Colonic mucosa (tissue), 4 donors: Measurements from ENCODE around the gene VRK1. TPM values are rescaled to one million over a fixed set of nuclear protein-coding genes. Genes with fewer than 3 reads are reported as not detected.

ENCODE experiments used
- DNase-seq: peaks from one replicate; pipeline ENCODE4 v3.0.0-alpha.2; 2020
- H3K27ac ChIP-seq: fragments of 200-600 bp; one replicate; pipeline ENCODE4 v1.8.0; 2021
- H3K27me3 ChIP-seq: fragments of 200-600 bp; one replicate; pipeline ENCODE4 v1.8.0; 2021
- H3K36me3 ChIP-seq: fragments of 200-600 bp; one replicate; pipeline ENCODE4 v1.8.0; 2021
- H3K4me1 ChIP-seq: fragments of 200-600 bp; one replicate; pipeline ENCODE4 v1.8.0; 2021; ENCODE audit warnings: mild to moderate bottlenecking
- H3K4me3 ChIP-seq: fragments of 200-600 bp; one replicate; pipeline ENCODE4 v1.8.0; 2021
- H3K9ac ChIP-seq, 2 donors: one replicate each; pipeline ENCODE4 v1.7.0; 2013; ENCODE audit warnings: control low read depth in 2 of 2, low read depth in 2 of 2, low read length in 2 of 2
- H3K9me3 ChIP-seq: fragments of 200-600 bp; one replicate; pipeline ENCODE4 v1.8.0; 2021
- intact Hi-C: fragments of 100-400 bp; cut with DNase I; formaldehyde crosslinking; loops from one replicate; pipeline ENCODE4 v1.14.1; 2022
- total RNA-seq, 2 donors: library from RNA; stranded (reverse); fragmentation: NEBNext Ultra II Directional in 1 of 2; extraction: Animal tissue kit (Norgen Biotek cat#: 25700) in 1 of 2; gene quantifications; one replicate each; pipeline ENCODE4 v1.2.1, GENCODE V29; 2021
- TF ChIP-seq, protein P1 (sequence below): fragments of 200-600 bp; IDR thresholded peaks from one replicate; pipeline ENCODE4 v1.8.0; 2022; ENCODE audit warnings: antibody characterized with exemption, mild to moderate bottlenecking
- donor health status: healthy.
- donor health status: DM: no; HTN: no; CAD: no.
- donor health status: DM: no; HTN: no; CAD: no.

Gene VRK1
- total RNA-seq, 2 donors from 2014 or later, result 13.0 to 35.9 TPM

DNA sequence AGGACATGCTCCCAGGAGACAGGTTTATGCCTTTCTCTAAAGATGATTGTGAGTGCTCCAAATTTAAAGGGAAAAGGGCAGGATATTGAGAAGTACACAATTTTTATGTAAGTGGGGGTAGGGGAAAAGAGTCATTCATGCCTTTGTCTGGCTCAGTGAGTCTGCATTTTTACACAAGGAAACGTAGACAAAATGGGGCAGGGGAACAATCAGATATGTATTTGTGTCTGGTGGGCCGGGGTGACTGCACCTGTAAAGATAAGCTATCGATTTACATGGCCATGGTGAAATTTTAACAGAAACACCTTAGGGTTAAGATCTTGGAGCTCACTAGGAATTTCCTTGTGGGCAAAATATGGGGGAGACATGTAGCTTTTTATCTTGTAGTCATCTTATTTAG lies 123.6 kb downstream of the VRK1 start:
- Histone ChIP-seq H3K36me3 (no peaks in the 10 kb centered on the region), H3K27me3 (no peaks in the 10 kb centered on the region), H3K4me3 (no peak overlapping the region), H3K9ac (no peak overlapping the region), H3K4me1 (no peaks in the 10 kb centered on the region), H3K9me3 (no peaks in the 10 kb centered on the region), H3K27ac (no peak overlapping the region)
- TF ChIP-seq, protein P1, sequence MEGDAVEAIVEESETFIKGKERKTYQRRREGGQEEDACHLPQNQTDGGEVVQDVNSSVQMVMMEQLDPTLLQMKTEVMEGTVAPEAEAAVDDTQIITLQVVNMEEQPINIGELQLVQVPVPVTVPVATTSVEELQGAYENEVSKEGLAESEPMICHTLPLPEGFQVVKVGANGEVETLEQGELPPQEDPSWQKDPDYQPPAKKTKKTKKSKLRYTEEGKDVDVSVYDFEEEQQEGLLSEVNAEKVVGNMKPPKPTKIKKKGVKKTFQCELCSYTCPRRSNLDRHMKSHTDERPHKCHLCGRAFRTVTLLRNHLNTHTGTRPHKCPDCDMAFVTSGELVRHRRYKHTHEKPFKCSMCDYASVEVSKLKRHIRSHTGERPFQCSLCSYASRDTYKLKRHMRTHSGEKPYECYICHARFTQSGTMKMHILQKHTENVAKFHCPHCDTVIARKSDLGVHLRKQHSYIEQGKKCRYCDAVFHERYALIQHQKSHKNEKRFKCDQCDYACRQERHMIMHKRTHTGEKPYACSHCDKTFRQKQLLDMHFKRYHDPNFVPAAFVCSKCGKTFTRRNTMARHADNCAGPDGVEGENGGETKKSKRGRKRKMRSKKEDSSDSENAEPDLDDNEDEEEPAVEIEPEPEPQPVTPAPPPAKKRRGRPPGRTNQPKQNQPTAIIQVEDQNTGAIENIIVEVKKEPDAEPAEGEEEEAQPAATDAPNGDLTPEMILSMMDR, result no peak
- intact Hi-C loops, result no loop called here
- DNase-seq, result no peak

DNA sequence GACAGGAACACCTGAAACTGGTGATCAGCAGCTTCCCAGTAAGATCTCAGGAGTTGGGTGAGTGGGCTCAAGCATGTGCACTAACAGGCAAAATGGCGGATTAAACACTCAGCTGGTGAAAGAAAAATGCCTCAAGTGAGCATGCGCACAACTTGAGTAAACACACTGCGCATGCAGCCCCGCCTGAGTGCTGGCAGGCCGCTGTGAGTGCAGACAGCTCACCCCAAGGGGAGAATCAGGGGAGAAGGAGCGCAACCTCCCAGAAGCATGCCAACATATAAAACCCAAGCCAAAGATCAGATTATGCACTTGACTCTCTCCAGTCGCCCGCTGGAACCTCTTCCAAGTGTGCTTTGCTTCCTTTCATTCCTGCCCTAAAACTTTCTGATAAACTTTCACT lies 125.8 kb downstream of the VRK1 start:
- H3K4me1 ChIP-seq, result no peaks in the 10 kb centered on the region
- TF ChIP-seq, protein P1, result no peak
- no peak overlapping the region for H3K4me3 ChIP-seq
- no peak overlapping the region for H3K27ac ChIP-seq
- no peak for DNase-seq
- no peaks in the 10 kb centered on the region for H3K36me3 ChIP-seq
- H3K27me3 ChIP-seq, result no peaks in the 10 kb centered on the region
- H3K9ac ChIP-seq, result no peak overlapping the region
- H3K9me3 ChIP-seq, result no peaks in the 10 kb centered on the region
- intact Hi-C loops, result no loop called here

DNA sequence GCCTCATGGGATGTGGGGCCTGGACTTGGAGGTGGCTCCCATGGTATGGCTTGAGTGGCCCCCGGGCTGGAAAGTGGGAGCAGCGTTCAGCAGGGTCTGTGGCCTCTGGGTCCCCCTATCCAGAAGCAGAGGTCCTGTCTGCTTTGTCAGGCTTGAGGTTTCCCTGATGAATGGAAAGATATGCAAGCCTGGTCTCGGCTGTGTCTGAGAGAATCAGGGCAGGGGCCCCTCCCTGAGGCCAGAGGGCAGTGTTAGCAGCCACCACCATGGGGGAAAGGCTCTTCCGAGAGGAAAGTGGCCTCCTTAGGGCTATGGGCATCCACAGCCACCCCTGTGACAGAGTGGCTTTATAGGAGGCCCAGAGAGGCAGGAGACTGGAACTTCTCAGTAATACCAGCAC lies 128.2 kb downstream of the VRK1 start:
- H3K36me3 ChIP-seq, result no peaks in the 10 kb centered on the region
- no peaks in the 10 kb centered on the region for H3K4me1 ChIP-seq
- H3K27me3 ChIP-seq, result no peaks in the 10 kb centered on the region
- TF ChIP-seq, protein P1, result no peak
- no peak overlapping the region for H3K4me3 ChIP-seq
- no peak for DNase-seq
- H3K9me3 ChIP-seq, result no peaks in the 10 kb centered on the region
- intact Hi-C loops, result no loop called here
- H3K27ac ChIP-seq, result no peak overlapping the region
- no peak overlapping the region for H3K9ac ChIP-seq

DNA sequence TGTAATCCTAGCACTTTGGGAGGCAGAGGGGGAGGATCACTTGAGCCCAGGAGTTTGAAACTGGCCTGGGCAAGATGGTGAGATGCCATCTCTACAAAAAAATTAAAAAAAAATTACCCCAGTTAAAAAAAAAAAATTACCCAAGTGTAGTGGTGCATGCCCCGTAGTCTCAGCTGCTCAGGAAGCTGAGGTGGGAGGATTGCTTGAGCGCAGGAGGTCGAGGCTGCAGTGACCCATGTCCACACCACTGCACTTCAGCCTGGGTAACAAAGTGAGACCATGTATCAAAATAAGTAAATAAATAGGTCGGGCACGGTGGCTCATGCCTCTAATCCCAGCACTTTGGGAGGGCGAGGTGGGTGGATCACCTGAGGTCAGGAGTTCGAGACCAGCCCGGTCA lies 128.8 kb downstream of the VRK1 start:
- H3K9me3 ChIP-seq, result no peaks in the 10 kb centered on the region
- H3K27ac ChIP-seq, result no peak overlapping the region
- no peak for DNase-seq
- H3K9ac ChIP-seq, result no peak overlapping the region
- H3K36me3 ChIP-seq, result no peaks in the 10 kb centered on the region
- H3K4me1 ChIP-seq, result no peaks in the 10 kb centered on the region
- TF ChIP-seq, protein P1, result no peak
- no peak overlapping the region for H3K4me3 ChIP-seq
- intact Hi-C loops, result no loop called here
- H3K27me3 ChIP-seq, result no peaks in the 10 kb centered on the region

DNA sequence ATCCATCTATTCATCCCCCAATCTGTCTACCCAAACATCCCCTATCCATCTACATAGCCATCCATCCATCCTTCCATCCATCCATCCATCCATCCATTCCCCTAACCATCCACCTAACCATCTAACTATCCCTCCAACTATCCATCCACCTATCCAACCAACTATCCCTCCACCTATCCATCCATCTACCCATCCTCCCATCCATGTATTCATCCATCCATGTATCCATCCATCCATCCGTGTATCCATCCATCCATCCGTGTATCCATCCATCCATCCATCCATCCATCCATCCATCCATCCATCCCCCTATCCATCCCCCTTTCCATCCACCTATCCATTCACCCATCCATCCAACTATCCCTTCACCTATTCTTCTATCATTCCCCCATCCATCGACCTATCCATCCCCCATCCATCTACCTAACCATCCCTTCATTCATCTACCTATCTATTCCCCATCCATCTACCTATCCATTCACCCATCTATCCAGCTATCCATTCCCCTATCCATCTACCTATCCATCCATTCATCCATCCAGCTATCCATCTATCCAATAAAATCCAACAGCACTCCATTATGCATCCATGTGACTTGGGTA lies 131.7 kb downstream of the VRK1 start:
- Histone ChIP-seq H3K9me3 (no peaks in the 10 kb centered on the region), H3K27ac (no peak overlapping the region), H3K9ac (no peak overlapping the region), H3K4me1 (no peaks in the 10 kb centered on the region), H3K4me3 (no peak overlapping the region), H3K36me3 (no peaks in the 10 kb centered on the region), H3K27me3 (no peaks in the 10 kb centered on the region)
- intact Hi-C loops, result no loop called here
- TF ChIP-seq, protein P1, result no peak
- no peak for DNase-seq
